Thoracic aorta (tissue), 2 donors: Measurements from ENCODE around the gene SNN. TPM values are rescaled to one million over a fixed set of nuclear protein-coding genes. Genes with fewer than 3 reads are reported as not detected.

Source experiments
- ATAC-seq: fragments of 150-250 bp; one replicate; pipeline ENCODE4 v1.8.0; 2017; ENCODE audit warnings: low read depth; ENCODE audit not compliant: insufficient number of reproducible peaks, low FRiP score
- DNase-seq: peaks from one replicate; pipeline ENCODE4 v3.0.0-alpha.2; 2020; ENCODE audit warnings: low spot score
- H3K27ac ChIP-seq, 2 donors: fragments of 200-600 bp; sonication (generic); 1 replicate in 1 of 2; 2 replicates in 1 of 2; pipeline ENCODE4 v1.5.1; 2016; ENCODE audit warnings: mild to moderate bottlenecking in 2 of 2, moderate library complexity in 2 of 2
- H3K27me3 ChIP-seq: fragments of 200-600 bp; sonication (generic); replicated peaks from 2 replicates; pipeline ENCODE4 v1.6.0; 2016; ENCODE audit warnings: mild to moderate bottlenecking; ENCODE audit not compliant: insufficient read depth
- H3K36me3 ChIP-seq: fragments of 200-600 bp; sonication (generic); one replicate; pipeline ENCODE4 v1.5.1; 2016
- H3K4me1 ChIP-seq, 2 donors: fragments of 200-600 bp; sonication (generic); 1 replicate in 1 of 2; 2 replicates in 1 of 2; pipeline versions ENCODE4 v1.5.1 to v1.6.0; 2016; ENCODE audit warnings: low read depth in 2 of 2, mild to moderate bottlenecking in 1 of 2; ENCODE audit not compliant: control insufficient read depth in 1 of 2
- H3K4me3 ChIP-seq: fragments of 200-600 bp; sonication (generic); 2 replicates; pipeline ENCODE4 v1.5.1; 2016; ENCODE audit warnings: mild to moderate bottlenecking
- H3K9me3 ChIP-seq: fragments of 200-600 bp; sonication (generic); 2 replicates; pipeline ENCODE4 v1.5.1; 2016
- total RNA-seq, 2 donors: library from RNA; depleted of rRNA; stranded (reverse); fragments of >200 nt; gene quantifications; one replicate each; pipeline versions ENCODE4 v1.1.0 to v1.2.3, GENCODE V29; 2016
- TF ChIP-seq, protein P1 (sequence below): fragments of 200-600 bp; sonication (generic); IDR thresholded peaks from one replicate; pipeline ENCODE4 v1.5.1; 2019; ENCODE audit warnings: antibody characterized with exemption

Gene SNN
- 10 to 100 TPM; 14.6 to 21.4 TPM for total RNA-seq

DNA sequence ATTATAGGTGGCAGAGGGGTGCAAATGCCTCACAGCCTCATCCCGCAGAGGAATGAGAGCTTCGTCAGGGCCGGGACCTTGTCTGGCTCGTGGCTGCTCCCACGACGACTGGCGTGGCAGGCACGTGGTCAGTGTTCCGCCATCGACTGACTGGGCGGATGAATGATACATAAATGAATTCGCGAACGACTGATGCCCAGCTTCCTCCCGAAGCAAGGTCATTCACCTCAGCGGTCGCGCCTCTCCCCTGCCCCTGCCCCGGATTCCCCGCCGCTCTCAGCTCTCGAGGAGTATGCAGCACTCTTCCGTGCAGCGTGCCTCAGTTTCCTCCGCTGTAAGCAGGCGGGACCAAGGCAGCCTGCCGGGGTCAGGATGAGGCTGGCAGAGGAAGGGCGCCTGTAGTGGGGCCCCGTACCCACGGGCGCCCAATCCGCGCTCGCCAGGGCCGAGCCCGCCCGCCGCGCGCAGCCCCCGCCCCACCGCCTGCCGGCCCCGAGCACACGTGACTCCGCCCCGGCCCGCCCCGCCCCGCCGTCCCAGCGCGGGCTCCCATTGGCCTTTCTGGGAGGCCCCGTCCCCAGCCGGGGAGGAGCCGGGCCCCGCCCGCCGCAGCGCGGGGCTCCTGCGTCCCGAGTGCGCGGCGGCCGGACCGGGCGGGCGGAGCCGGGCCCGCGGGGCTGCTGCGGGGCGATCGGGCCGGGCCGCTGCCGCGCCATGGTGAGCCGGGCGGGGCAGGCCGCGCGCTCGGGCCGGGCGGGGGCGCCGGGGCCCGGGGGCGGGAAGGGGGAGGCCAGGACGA lies at the start of gene SNN:
SNN (plus strand) TSS at position 632 of the 799 bp plus-strand sequence. CDS start 7,605 bp downstream, outside the sequence.
- peak within 1 kb of the TSS; percentile 76 to 82 for H3K27ac ChIP-seq
- no peaks in the 10 kb centered on the region for H3K36me3 ChIP-seq
- ATAC-seq (peak; percentile 59), DNase-seq (no peak)
- H3K9me3 ChIP-seq: no peaks in the 10 kb centered on the region
- H3K27me3 ChIP-seq: no peaks in the 10 kb centered on the region
- peak within 1 kb of the TSS; percentile 95 for H3K4me3 ChIP-seq
- TF ChIP-seq, protein P1, sequence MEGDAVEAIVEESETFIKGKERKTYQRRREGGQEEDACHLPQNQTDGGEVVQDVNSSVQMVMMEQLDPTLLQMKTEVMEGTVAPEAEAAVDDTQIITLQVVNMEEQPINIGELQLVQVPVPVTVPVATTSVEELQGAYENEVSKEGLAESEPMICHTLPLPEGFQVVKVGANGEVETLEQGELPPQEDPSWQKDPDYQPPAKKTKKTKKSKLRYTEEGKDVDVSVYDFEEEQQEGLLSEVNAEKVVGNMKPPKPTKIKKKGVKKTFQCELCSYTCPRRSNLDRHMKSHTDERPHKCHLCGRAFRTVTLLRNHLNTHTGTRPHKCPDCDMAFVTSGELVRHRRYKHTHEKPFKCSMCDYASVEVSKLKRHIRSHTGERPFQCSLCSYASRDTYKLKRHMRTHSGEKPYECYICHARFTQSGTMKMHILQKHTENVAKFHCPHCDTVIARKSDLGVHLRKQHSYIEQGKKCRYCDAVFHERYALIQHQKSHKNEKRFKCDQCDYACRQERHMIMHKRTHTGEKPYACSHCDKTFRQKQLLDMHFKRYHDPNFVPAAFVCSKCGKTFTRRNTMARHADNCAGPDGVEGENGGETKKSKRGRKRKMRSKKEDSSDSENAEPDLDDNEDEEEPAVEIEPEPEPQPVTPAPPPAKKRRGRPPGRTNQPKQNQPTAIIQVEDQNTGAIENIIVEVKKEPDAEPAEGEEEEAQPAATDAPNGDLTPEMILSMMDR: no peak
- H3K4me1 ChIP-seq: peaks cover 25 to 47% of the 10 kb centered on the region in 2 donors

DNA sequence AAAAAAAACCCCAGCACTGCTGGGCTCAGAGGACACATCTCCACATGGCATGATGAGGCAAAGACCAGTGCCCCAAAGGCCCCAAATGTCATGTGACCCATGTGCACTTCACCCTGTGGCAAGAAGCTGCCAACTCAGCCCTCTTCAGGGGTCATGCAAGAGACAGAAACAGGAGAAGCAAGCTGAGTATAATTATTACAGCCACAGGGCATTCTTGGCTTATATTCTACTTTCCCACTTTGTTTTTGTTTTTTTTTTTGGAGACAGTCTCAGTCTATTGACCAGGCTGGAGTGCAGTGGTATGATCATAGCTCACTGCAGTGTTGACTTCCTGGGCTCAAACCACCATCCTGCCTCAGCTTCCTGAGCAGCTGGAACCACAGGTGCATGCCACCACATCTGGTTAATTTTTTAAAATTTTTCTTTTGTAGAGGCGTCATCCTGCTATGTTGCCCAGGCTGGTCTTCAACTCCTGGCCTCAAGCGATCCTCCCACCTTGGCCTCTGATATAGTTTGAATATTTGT lies 48.9 kb upstream of the SNN start:
- H3K27ac ChIP-seq: peak overlapping the region in 1 of 2 donors; percentile 12
- no peak for ATAC-seq

DNA sequence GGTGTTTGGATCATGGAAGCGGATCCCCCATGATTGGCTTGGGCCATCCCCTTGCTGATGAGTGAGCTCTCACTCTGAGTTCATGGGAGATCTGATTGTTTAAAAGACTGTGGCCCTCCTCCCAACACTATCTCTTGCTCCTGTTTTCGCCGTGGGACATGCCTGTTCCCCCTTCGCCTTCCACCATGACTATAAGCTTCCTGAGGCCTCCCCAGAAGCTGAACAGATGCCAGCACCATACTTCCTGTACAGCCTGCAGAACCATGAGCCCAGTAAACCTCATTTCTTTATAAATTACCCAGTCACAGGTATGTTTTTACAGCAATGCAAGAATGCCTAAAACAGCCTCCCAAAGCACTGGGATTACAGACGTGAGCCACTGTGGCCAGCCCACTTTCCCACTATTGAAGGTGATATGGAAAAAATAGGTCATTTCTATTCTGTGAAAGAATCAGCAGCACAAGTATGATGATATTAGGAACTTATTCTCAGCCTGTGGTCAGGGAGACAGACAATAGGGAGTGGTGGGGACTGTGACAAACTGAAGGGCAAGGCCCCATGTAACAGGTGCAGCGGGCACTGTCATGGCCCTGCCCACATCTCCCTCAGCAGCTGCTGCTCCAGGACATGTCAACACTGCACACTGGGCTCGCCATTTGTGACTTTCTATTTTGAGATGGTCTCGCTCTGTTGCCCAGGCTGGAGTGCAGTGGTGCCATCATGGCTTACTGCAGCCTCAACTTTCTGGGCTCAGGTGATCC lies 47.8 kb upstream of the SNN start:
- Histone ChIP-seq H3K4me1 (peaks cover 4 to 12% of the 10 kb centered on the region in 2 donors), H3K27me3 (no peaks in the 10 kb centered on the region), H3K9me3 (no peaks in the 10 kb centered on the region), H3K36me3 (no peaks in the 10 kb centered on the region), H3K27ac (no peak overlapping the region), H3K4me3 (no peak overlapping the region)
- ATAC-seq (no peak), DNase-seq (no peak)
- TF ChIP-seq, protein P1: no peak

More for the DNA sequence above, 48.9 kb upstream of the SNN start:
- peaks cover 7 to 18% of the 10 kb centered on the region in 2 donors for H3K4me1 ChIP-seq
- H3K27me3 ChIP-seq: no peaks in the 10 kb centered on the region
- no peak for DNase-seq
- H3K4me3 ChIP-seq: no peak overlapping the region
- H3K36me3 ChIP-seq: no peaks in the 10 kb centered on the region
- no peaks in the 10 kb centered on the region for H3K9me3 ChIP-seq
- TF ChIP-seq, protein P1: no peak

DNA sequence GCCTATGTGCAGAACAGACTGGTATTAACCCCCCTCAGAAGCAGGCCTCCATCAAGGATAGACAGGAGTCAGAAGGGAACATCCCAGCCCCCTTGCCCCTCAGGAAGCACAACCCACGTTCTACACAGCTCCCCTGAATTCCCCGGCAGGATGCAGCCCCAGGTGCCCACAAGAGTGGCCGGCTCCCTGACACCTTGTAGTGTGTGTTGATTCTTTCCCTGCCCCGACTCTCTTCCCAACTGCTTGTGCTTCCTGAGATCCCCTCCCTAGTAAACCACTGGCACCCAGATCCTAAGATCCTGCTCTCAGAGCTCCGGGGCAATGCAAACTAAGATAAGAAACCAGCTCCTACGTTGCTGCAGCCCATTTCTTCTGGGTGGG lies 46.7 kb upstream of the SNN start:
- peak overlapping the region; percentile 68 for H3K4me3 ChIP-seq
- H3K9me3 ChIP-seq: no peaks in the 10 kb centered on the region
- H3K4me1 ChIP-seq: peaks cover 4 to 12% of the 10 kb centered on the region in 2 donors
- ATAC-seq (no peak), DNase-seq (no peak)
- H3K36me3 ChIP-seq: no peaks in the 10 kb centered on the region
- no peak overlapping the region for H3K27ac ChIP-seq
- H3K27me3 ChIP-seq: no peaks in the 10 kb centered on the region
- TF ChIP-seq, protein P1: no peak
